HCT116 (cell line): ENCODE results near the gene CNTNAP5. TPM values are rescaled to one million over a fixed set of nuclear protein-coding genes. Genes with fewer than 3 reads are reported as not detected.

Experiments used
- ATAC-seq: fragments of 200-7000 bp; cut with Tn5 transposase; 2 replicates; pipeline ENCODE4 v1.9.1; 2020; ENCODE audit warnings: mild to moderate bottlenecking, moderate library complexity
- BruUV-seq: library from RNA; stranded (reverse); fragments of 400-500 nt; replicated peaks from 2 replicates; lab custom pipeline; 2021; lab: Mats Ljungman, UMichigan
- CTCF ChIA-PET: fragments of 300-600 bp; sonication (Branson Sonifier 250); formaldehyde crosslinking; loops from one replicate; lab custom pipeline; 2021; ENCODE audit warnings: antibody characterized with exemption; lab: Charles Lee
- POLR2A ChIA-PET: fragments of 300-600, 350-600 bp; sonication (Branson Sonifier 250); formaldehyde crosslinking; loops from one replicate; lab custom pipeline; 2021; ENCODE audit warnings: antibody characterized with exemption; lab: Charles Lee
- RAD21 ChIA-PET, 2 experiments: fragments of 300-600 bp; sonication (Branson Sonifier 250); formaldehyde crosslinking; loops; one replicate each; lab custom pipeline; 2023; ENCODE audit warnings: low total read pairs in 2 of 2; ENCODE audit not compliant: uncharacterized antibody in 2 of 2, unreplicated experiment in 2 of 2, low non-redundant PET in 1 of 2; lab: Charles Lee
- DNase-seq: peaks from one replicate; pipeline ENCODE4 v3.0.0-alpha.2; 2010; ENCODE audit warnings: low read depth, low spot score
- H2AFZ ChIP-seq: fragments of 200-600 bp; shearing (Covaris generic), sonication (generic); 2 replicates; pipeline ENCODE4 v1.6.1; 2017; ENCODE audit warnings: low read depth, mixed run types, mixed read lengths, antibody characterized with exemption, low read length; ENCODE audit not compliant: poor library complexity, severe bottlenecking
- H3K27ac ChIP-seq: 2 replicates; pipeline ENCODE4 v1.5.1; 2012; ENCODE audit warnings: low read depth, low read length
- H3K27me3 ChIP-seq: fragments of 200-600 bp; sonication (generic); 2 replicates; pipeline ENCODE4 v1.6.1; 2016; ENCODE audit warnings: mixed run types, low read length, mixed read lengths; ENCODE audit not compliant: insufficient read depth
- H3K36me3 ChIP-seq, 2 experiments: fragments of 200-500 bp in 1 of 2; fragments of 200-600 bp in 1 of 2; sonication (Bioruptor generic) in 1 of 2; sonication (generic) in 1 of 2; 2 replicates each; pipeline versions ENCODE4 v1.5.1 to v1.6.1; 2014 to 2016; ENCODE audit warnings: low read length in 2 of 2, inconsistent platforms in 1 of 2, mixed read lengths in 1 of 2, mixed run types in 1 of 2; ENCODE audit not compliant: insufficient read depth in 2 of 2, control insufficient read depth in 1 of 2
- H3K4me1 ChIP-seq, 2 experiments: fragments of 200-600 bp in 1 of 2; sonication (generic) in 1 of 2; 2 replicates each; pipeline versions ENCODE4 v1.5.1 to v1.6.1; 2012 to 2017; ENCODE audit warnings: low read length in 2 of 2, inconsistent platforms in 1 of 2, mild to moderate bottlenecking in 1 of 2, mixed read lengths in 1 of 2, mixed run types in 1 of 2, moderate library complexity in 1 of 2; ENCODE audit not compliant: insufficient read depth in 2 of 2, control insufficient read depth in 1 of 2
- H3K4me2 ChIP-seq: fragments of 200-600 bp; sonication (generic); 2 replicates; pipeline ENCODE4 v1.6.1; 2017; ENCODE audit warnings: mixed run types, low read length, mixed read lengths
- H3K4me3 ChIP-seq, 2 experiments: fragments of 200-600 bp in 1 of 2; sonication (generic) in 1 of 2; replicated peaks in 1 of 2; 2 replicates each; pipeline ENCODE4 v1.5.1; 2011 to 2016; ENCODE audit warnings: low read length in 2 of 2, control low read depth in 1 of 2, low read depth in 1 of 2, mild to moderate bottlenecking in 1 of 2, mixed read lengths in 1 of 2, mixed run types in 1 of 2
- H3K79me2 ChIP-seq: fragments of 200-600 bp; sonication (generic); 2 replicates; pipeline ENCODE4 v1.6.1; 2017; ENCODE audit warnings: mild to moderate bottlenecking, mixed run types, low read length, moderate library complexity, mixed read lengths; ENCODE audit not compliant: insufficient read depth
- H3K9ac ChIP-seq: fragments of 200-600 bp; sonication (generic); 2 replicates; pipeline ENCODE4 v1.6.1; 2016; ENCODE audit warnings: low read length, mixed read lengths
- H3K9me2 ChIP-seq: fragments of 200-600 bp; sonication (generic), shearing (Covaris generic); 2 replicates; pipeline ENCODE4 v1.6.1; 2017; ENCODE audit warnings: mixed run types, mild to moderate bottlenecking, moderate library complexity; ENCODE audit not compliant: insufficient read depth
- H3K9me3 ChIP-seq, 2 experiments: fragments of 200-500 bp in 1 of 2; fragments of 200-600 bp in 1 of 2; sonication (Bioruptor generic) in 1 of 2; sonication (generic) in 1 of 2; 2 replicates each; pipeline ENCODE4 v1.6.1; 2014 to 2017; ENCODE audit warnings: low read length in 2 of 2, mixed read lengths in 2 of 2, inconsistent platforms in 1 of 2, low read depth in 1 of 2, mild to moderate bottlenecking in 1 of 2, mixed run types in 1 of 2, moderate library complexity in 1 of 2; ENCODE audit not compliant: control insufficient read depth in 1 of 2, insufficient read depth in 1 of 2
- H4K20me1 ChIP-seq: fragments of 200-600 bp; sonication (generic), shearing (Covaris generic); 2 replicates; pipeline ENCODE4 v1.6.1; 2017; ENCODE audit warnings: mixed run types, mild to moderate bottlenecking, moderate library complexity; ENCODE audit not compliant: insufficient read depth
- CBX3 ChIP-seq: IDR thresholded peaks from 2 replicates; pipeline ENCODE4 v1.6.1; 2012; ENCODE audit warnings: low read depth
- EGR1 ChIP-seq: IDR thresholded peaks from 2 replicates; pipeline ENCODE4 v1.6.1; 2012; ENCODE audit warnings: low read depth
- ELF1 ChIP-seq: IDR thresholded peaks from 2 replicates; pipeline ENCODE4 v1.6.1; 2012; ENCODE audit warnings: low read depth, borderline replicate concordance
- EZH2 ChIP-seq: fragments of 200-600 bp; sonication (generic); IDR thresholded peaks from 2 replicates; pipeline ENCODE4 v1.6.1; 2017; ENCODE audit warnings: antibody characterized with exemption, mixed run types
- EZH2phosphoT487 ChIP-seq: fragments of 200-600 bp; IDR thresholded peaks from 2 replicates; pipeline ENCODE4 v1.6.1; 2018; ENCODE audit warnings: antibody characterized with exemption, borderline replicate concordance
- FOSL1 ChIP-seq: IDR thresholded peaks from 2 replicates; pipeline ENCODE4 v1.6.1; 2012; ENCODE audit warnings: low read depth
- POLR2A ChIP-seq: IDR thresholded peaks from 2 replicates; pipeline ENCODE4 v1.7.0; 2011; ENCODE audit warnings: borderline replicate concordance; ENCODE audit not compliant: insufficient read depth, insufficient read length; ENCODE audit errors: extremely low read depth
- POLR2AphosphoS5 ChIP-seq: IDR thresholded peaks from 2 replicates; pipeline ENCODE4 v1.6.1; 2011; ENCODE audit warnings: mild to moderate bottlenecking, low read depth, low read length, moderate library complexity
- RAD21 ChIP-seq: IDR thresholded peaks from 2 replicates; pipeline ENCODE4 v1.6.1; 2012; ENCODE audit warnings: low read depth, mild to moderate bottlenecking
- SIN3A ChIP-seq: IDR thresholded peaks from 2 replicates; pipeline ENCODE4 v1.6.1; 2012; ENCODE audit warnings: low read depth
- SP1 ChIP-seq: IDR thresholded peaks from 2 replicates; pipeline ENCODE4 v1.6.1; 2012; ENCODE audit warnings: low read depth
- TCF7L2 ChIP-seq: IDR thresholded peaks from 2 replicates; pipeline ENCODE4 v1.7.0; 2011; ENCODE audit warnings: borderline replicate concordance, inconsistent platforms; ENCODE audit not compliant: insufficient read depth, insufficient read length; ENCODE audit errors: extremely low read depth
- YY1 ChIP-seq: IDR thresholded peaks from 2 replicates; pipeline ENCODE4 v1.6.1; 2011; ENCODE audit warnings: low read length, low read depth, moderate library complexity, mild to moderate bottlenecking; ENCODE audit not compliant: insufficient replicate concordance; ENCODE audit errors: extremely low read depth
- ZFX ChIP-seq: fragments of 450-650 bp; IDR thresholded peaks from 2 replicates; pipeline ENCODE4 v1.6.1; 2017
- ZNF274 ChIP-seq: fragments of 200-500 bp; sonication (Bioruptor generic); IDR thresholded peaks from 2 replicates; pipeline ENCODE4 v1.6.1; 2014; ENCODE audit warnings: mild to moderate bottlenecking, low read depth, low read length, inconsistent platforms
- intact Hi-C: fragments of 100-400 bp; cut with micrococcal nuclease; formaldehyde crosslinking; loops from 2 replicates; pipeline ENCODE4 v1.10.0; 2022
- total RNA-seq: library from RNA; stranded (reverse); gene quantifications from one replicate; pipeline ENCODE4 v1.2.1, GENCODE V29; 2021; ENCODE audit not compliant: unreplicated experiment
- TF ChIP-seq, protein P1 (sequence below): IDR thresholded peaks from 2 replicates; pipeline ENCODE4 v1.6.1; 2012
- TF ChIP-seq, protein P2 (sequence below): IDR thresholded peaks from 2 replicates; pipeline ENCODE4 v1.6.1; 2011; ENCODE audit warnings: mild to moderate bottlenecking, low read length, moderate library complexity; ENCODE audit not compliant: insufficient replicate concordance; ENCODE audit errors: extremely low read depth
- TF ChIP-seq, protein P3 (sequence below), 3 experiments: fragments of 200-600 bp in 1 of 3; sonication (generic) in 1 of 3; IDR thresholded peaks in 2 of 3; conservative IDR thresholded peaks in 1 of 3; 2 replicates each; pipeline ENCODE4 v1.5.1; 2012 to 2017; ENCODE audit warnings: low read depth in 2 of 3, low read length in 2 of 3, antibody characterized with exemption in 1 of 3, borderline replicate concordance in 1 of 3, control low read depth in 1 of 3, mild to moderate bottlenecking in 1 of 3, mixed read lengths in 1 of 3, mixed run types in 1 of 3, moderate library complexity in 1 of 3; ENCODE audit not compliant: insufficient read depth in 1 of 3
- TF ChIP-seq, protein P4 (sequence below): IDR thresholded peaks from 2 replicates; pipeline ENCODE4 v1.6.1; 2012; ENCODE audit warnings: low read depth

The CNTNAP5 gene
- total RNA-seq, 1 experiment from 2014 or later = not detected

DNA sequence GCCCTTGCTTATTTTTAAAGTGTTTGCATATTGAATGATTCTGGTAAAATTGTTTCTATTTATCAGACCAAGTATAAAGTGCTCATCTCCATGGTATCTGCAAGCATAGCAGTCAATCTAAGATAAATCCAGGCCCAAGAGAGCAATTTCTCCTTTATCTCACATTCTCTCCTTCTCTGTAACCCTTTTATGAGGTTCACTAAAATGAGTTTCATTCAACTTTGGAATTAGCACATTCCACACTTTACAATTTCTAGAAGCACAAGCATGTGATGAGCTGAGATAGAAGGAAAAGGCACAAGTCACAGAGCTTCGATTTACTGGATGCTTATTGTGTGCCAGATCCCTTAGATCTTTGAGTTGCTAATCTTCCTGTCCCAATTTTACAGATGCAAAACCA lies 97.3 kb downstream of the CNTNAP5 start:
- no peaks in the 10 kb centered on the region for H3K36me3 ChIP-seq
- H3K4me1 ChIP-seq = no peaks in the 10 kb centered on the region
- ATAC-seq (no peak), DNase-seq (no peak)
- no peaks in the 10 kb centered on the region for H3K79me2 ChIP-seq
- peaks cover 5 to 17% of the 10 kb centered on the region in 2 experiments; a peak in 2 of 4 replicates for H3K9me3 ChIP-seq
- POLR2A ChIA-PET = no interaction called here
- H4K20me1 ChIP-seq = no peaks in the 10 kb centered on the region
- no peak overlapping the region for H3K27ac ChIP-seq
- no peak overlapping the region for H2AFZ ChIP-seq
- RAD21 ChIA-PET = no interaction called here
- H3K4me2 ChIP-seq = no peak overlapping the region
- no peak overlapping the region for H3K9ac ChIP-seq
- H3K27me3 ChIP-seq = no peaks in the 10 kb centered on the region
- BruUV-seq = no TSS peak
- CTCF ChIA-PET = no interaction called here
- no peaks in the 10 kb centered on the region for H3K9me2 ChIP-seq
- TF ChIP-seq, protein P1, sequence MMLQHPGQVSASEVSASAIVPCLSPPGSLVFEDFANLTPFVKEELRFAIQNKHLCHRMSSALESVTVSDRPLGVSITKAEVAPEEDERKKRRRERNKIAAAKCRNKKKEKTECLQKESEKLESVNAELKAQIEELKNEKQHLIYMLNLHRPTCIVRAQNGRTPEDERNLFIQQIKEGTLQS = no peak
- TF ChIP-seq POLR2A = no peak
- TF ChIP-seq SP1 = no peak
- TF ChIP-seq EZH2 = no peak
- no peak for TF ChIP-seq RAD21
- TF ChIP-seq EGR1 = no peak
- TF ChIP-seq CBX3 = no peak
- TF ChIP-seq SIN3A = no peak
- TF ChIP-seq, protein P2, sequence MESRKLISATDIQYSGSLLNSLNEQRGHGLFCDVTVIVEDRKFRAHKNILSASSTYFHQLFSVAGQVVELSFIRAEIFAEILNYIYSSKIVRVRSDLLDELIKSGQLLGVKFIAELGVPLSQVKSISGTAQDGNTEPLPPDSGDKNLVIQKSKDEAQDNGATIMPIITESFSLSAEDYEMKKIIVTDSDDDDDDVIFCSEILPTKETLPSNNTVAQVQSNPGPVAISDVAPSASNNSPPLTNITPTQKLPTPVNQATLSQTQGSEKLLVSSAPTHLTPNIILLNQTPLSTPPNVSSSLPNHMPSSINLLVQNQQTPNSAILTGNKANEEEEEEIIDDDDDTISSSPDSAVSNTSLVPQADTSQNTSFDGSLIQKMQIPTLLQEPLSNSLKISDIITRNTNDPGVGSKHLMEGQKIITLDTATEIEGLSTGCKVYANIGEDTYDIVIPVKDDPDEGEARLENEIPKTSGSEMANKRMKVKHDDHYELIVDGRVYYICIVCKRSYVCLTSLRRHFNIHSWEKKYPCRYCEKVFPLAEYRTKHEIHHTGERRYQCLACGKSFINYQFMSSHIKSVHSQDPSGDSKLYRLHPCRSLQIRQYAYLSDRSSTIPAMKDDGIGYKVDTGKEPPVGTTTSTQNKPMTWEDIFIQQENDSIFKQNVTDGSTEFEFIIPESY = no peak
- TF ChIP-seq TCF7L2 = no peak
- TF ChIP-seq, protein P3, sequence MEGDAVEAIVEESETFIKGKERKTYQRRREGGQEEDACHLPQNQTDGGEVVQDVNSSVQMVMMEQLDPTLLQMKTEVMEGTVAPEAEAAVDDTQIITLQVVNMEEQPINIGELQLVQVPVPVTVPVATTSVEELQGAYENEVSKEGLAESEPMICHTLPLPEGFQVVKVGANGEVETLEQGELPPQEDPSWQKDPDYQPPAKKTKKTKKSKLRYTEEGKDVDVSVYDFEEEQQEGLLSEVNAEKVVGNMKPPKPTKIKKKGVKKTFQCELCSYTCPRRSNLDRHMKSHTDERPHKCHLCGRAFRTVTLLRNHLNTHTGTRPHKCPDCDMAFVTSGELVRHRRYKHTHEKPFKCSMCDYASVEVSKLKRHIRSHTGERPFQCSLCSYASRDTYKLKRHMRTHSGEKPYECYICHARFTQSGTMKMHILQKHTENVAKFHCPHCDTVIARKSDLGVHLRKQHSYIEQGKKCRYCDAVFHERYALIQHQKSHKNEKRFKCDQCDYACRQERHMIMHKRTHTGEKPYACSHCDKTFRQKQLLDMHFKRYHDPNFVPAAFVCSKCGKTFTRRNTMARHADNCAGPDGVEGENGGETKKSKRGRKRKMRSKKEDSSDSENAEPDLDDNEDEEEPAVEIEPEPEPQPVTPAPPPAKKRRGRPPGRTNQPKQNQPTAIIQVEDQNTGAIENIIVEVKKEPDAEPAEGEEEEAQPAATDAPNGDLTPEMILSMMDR (IDR thresholded peaks at IDR 0.05 in 2 of 3, conservative IDR thresholded peaks at IDR 0.05 in 1 of 3; ENCODE audit: borderline replicate concordance in 1 of 3, insufficient read depth in 1 of 3, low read depth in 2 of 3, low read length in 2 of 3) = no peak
- TF ChIP-seq FOSL1 = no peak
- TF ChIP-seq ELF1 = no peak
- TF ChIP-seq EZH2phosphoT487 = no peak
- TF ChIP-seq YY1 = no peak
- TF ChIP-seq, protein P4, sequence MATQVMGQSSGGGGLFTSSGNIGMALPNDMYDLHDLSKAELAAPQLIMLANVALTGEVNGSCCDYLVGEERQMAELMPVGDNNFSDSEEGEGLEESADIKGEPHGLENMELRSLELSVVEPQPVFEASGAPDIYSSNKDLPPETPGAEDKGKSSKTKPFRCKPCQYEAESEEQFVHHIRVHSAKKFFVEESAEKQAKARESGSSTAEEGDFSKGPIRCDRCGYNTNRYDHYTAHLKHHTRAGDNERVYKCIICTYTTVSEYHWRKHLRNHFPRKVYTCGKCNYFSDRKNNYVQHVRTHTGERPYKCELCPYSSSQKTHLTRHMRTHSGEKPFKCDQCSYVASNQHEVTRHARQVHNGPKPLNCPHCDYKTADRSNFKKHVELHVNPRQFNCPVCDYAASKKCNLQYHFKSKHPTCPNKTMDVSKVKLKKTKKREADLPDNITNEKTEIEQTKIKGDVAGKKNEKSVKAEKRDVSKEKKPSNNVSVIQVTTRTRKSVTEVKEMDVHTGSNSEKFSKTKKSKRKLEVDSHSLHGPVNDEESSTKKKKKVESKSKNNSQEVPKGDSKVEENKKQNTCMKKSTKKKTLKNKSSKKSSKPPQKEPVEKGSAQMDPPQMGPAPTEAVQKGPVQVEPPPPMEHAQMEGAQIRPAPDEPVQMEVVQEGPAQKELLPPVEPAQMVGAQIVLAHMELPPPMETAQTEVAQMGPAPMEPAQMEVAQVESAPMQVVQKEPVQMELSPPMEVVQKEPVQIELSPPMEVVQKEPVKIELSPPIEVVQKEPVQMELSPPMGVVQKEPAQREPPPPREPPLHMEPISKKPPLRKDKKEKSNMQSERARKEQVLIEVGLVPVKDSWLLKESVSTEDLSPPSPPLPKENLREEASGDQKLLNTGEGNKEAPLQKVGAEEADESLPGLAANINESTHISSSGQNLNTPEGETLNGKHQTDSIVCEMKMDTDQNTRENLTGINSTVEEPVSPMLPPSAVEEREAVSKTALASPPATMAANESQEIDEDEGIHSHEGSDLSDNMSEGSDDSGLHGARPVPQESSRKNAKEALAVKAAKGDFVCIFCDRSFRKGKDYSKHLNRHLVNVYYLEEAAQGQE = no peak
- no peak for TF ChIP-seq POLR2AphosphoS5
- no peak for TF ChIP-seq ZNF274
- TF ChIP-seq ZFX = no peak
- no peak overlapping the region for H3K4me3 ChIP-seq
- intact Hi-C loops = no loop called here
